Measurements from ENCODE around the gene THSD7B. TPM values are rescaled to one million over a fixed set of nuclear protein-coding genes. Genes with fewer than 3 reads are reported as not detected.

THSD7B gene
- polyA plus RNA-seq, 1 donor from 2014 or later: 0.46 TPM

GRCh38 chr2:137182071-137182470 lies 416.7 kb downstream of the THSD7B start:
- H3K27me3 ChIP-seq (ENCODE audit: insufficient read depth, low read depth, low read length): no peaks in the 10 kb centered on the region

GRCh38 chr2:137183206-137183898 lies 418.0 kb downstream of the THSD7B start:
- no peaks in the 10 kb centered on the region for H3K36me3 ChIP-seq (ENCODE audit: insufficient read depth, low read length)
- no peak overlapping the region for H3K27ac ChIP-seq (ENCODE audit: low read length)
- H3K9me2 ChIP-seq (ENCODE audit: insufficient read depth, low read length): no peaks in the 10 kb centered on the region
- H3K9ac ChIP-seq (ENCODE audit: low read length): no peak overlapping the region
- no peak overlapping the region for H3K4me2 ChIP-seq (ENCODE audit: low read length)
- no peaks in the 10 kb centered on the region for H3K9me3 ChIP-seq (ENCODE audit: low read length)
- H3K27me3 ChIP-seq (ENCODE audit: insufficient read depth, low read depth, low read length): no peaks in the 10 kb centered on the region
- H2AFZ ChIP-seq (ENCODE audit: low read depth, low read length): no peak overlapping the region
- no peak for TF ChIP-seq POLR2AphosphoS5 (IDR thresholded peaks at IDR 0.05)
- TF ChIP-seq RAD21 (conservative IDR thresholded peaks at IDR 0.05): no peak
- no peaks in the 10 kb centered on the region for H4K20me1 ChIP-seq (ENCODE audit: insufficient read depth)
- H3K79me2 ChIP-seq (replicated peaks; ENCODE audit: insufficient read depth, low read length): no peaks in the 10 kb centered on the region
- H3F3A ChIP-seq (ENCODE audit: insufficient read depth, low read length, poor library complexity, severe bottlenecking): no peaks in the 10 kb centered on the region
- H3K4me3 ChIP-seq (ENCODE audit: low read length): no peak overlapping the region

More at GRCh38 chr2:137182071-137182470, 416.7 kb downstream of the THSD7B start:
- H3K9ac ChIP-seq (ENCODE audit: low read length): no peak overlapping the region
- no peaks in the 10 kb centered on the region for H3K9me3 ChIP-seq (ENCODE audit: low read length)
- H3K27ac ChIP-seq (ENCODE audit: low read length): no peak overlapping the region
- H4K20me1 ChIP-seq (ENCODE audit: insufficient read depth): no peaks in the 10 kb centered on the region
- no peak overlapping the region for H3K4me2 ChIP-seq (ENCODE audit: low read length)
- H3K36me3 ChIP-seq (ENCODE audit: insufficient read depth, low read length): no peaks in the 10 kb centered on the region
- H3K79me2 ChIP-seq (replicated peaks; ENCODE audit: insufficient read depth, low read length): no peaks in the 10 kb centered on the region
- no peaks in the 10 kb centered on the region for H3K9me2 ChIP-seq (ENCODE audit: insufficient read depth, low read length)
- no peaks in the 10 kb centered on the region for H3F3A ChIP-seq (ENCODE audit: insufficient read depth, low read length, poor library complexity, severe bottlenecking)
- no peak overlapping the region for H2AFZ ChIP-seq (ENCODE audit: low read depth, low read length)
- TF ChIP-seq CTCF (IDR thresholded peaks at IDR 0.05; ENCODE audit: poor library complexity, severe bottlenecking) (no peak), TAF1 (IDR thresholded peaks at IDR 0.05; ENCODE audit: low read depth) (no peak), EZH2 (IDR thresholded peaks at IDR 0.05; ENCODE audit: borderline replicate concordance, insufficient read depth, low read length, poor library complexity, severe bottlenecking) (no peak), EP300 (conservative IDR thresholded peaks at IDR 0.05; ENCODE audit: poor library complexity, severe bottlenecking) (no peak), MXI1 (conservative IDR thresholded peaks at IDR 0.05; ENCODE audit: poor library complexity, severe bottlenecking) (no peak), RAD21 (conservative IDR thresholded peaks at IDR 0.05) (no peak), POLR2AphosphoS5 (IDR thresholded peaks at IDR 0.05) (no peak), REST (IDR thresholded peaks at IDR 0.05; ENCODE audit: borderline replicate concordance) (no peak), SMC3 (conservative IDR thresholded peaks at IDR 0.05; ENCODE audit: poor library complexity) (no peak)
- no peak overlapping the region for H3K4me3 ChIP-seq (ENCODE audit: low read length)
